Transverse colon (tissue), 4 donors: ENCODE results near the gene NKD1.

Experiments
- CTCF ChIP-seq, 5 experiments: fragments of 200-600 bp in 3 of 5; fragments of 450-650 bp in 2 of 5; sonication (generic) in 3 of 5; IDR thresholded peaks; 1 replicate in 2 of 5; 2 replicates in 3 of 5; pipeline ENCODE4 v1.5.1; 2016 to 2017; ENCODE audit warnings: antibody characterized with exemption in 5 of 5, inconsistent platforms in 3 of 5, mild to moderate bottlenecking in 2 of 5, moderate library complexity in 1 of 5
- POLR2A ChIP-seq: fragments of 450-650 bp; IDR thresholded peaks from one replicate; pipeline ENCODE4 v1.6.1; 2016; ENCODE audit warnings: antibody characterized with exemption, mild to moderate bottlenecking, moderate library complexity
- POLR2AphosphoS5 ChIP-seq, 3 donors: sonication (generic); formaldehyde crosslinking; IDR thresholded peaks; one replicate each; pipeline ENCODE4 v1.6.1; 2016; ENCODE audit warnings: antibody characterized with exemption in 3 of 3

- TF ChIP-seq POLR2AphosphoS5 (IDR thresholded peaks at IDR 0.05), result no peak
- no peak for TF ChIP-seq CTCF (IDR thresholded peaks at IDR 0.05)
- TF ChIP-seq POLR2A, result no peak
Observed at GRCh38 chr16:50532576-50532975, 15.6 kb upstream of the NKD1 start.
